Measurements from ENCODE around the gene CCDC85A.

CCDC85A gene

GRCh38 chr2:56244506-56244905 lies 60.7 kb downstream of the CCDC85A start:
- FAIRE-seq = no peak

GRCh38 chr2:56244911-56245530 lies 61.2 kb downstream of the CCDC85A start:
- FAIRE-seq = no peak

GRCh38 chr2:56248965-56249742 lies 65.4 kb downstream of the CCDC85A start:
- FAIRE-seq = no peak

GRCh38 chr2:56250153-56250729 lies 66.5 kb downstream of the CCDC85A start:
- FAIRE-seq = no peak

GRCh38 chr2:56260415-56260814 lies 76.6 kb downstream of the CCDC85A start:
- no peak for FAIRE-seq

- FAIRE-seq = no peak
These were observed 78.5 kb downstream of the CCDC85A start for GRCh38 chr2:56262241-56262640.

GRCh38 chr2:56263876-56264275 lies 80.1 kb downstream of the CCDC85A start:
- FAIRE-seq = no peak

GRCh38 chr2:56266761-56267414 lies 83.1 kb downstream of the CCDC85A start:
- FAIRE-seq = no peak

- FAIRE-seq = no peak
These were observed 83.6 kb downstream of the CCDC85A start for GRCh38 chr2:56267415-56267788.

- FAIRE-seq = no peak
These were observed 85.1 kb downstream of the CCDC85A start for GRCh38 chr2:56268856-56269255.

GRCh38 chr2:56271275-56271674 lies 87.5 kb downstream of the CCDC85A start:
- FAIRE-seq = no peak

GRCh38 chr2:56285224-56285623 lies 101.4 kb downstream of the CCDC85A start:
- FAIRE-seq = peak; percentile 96

- no peak for FAIRE-seq
These were observed 103.1 kb downstream of the CCDC85A start for GRCh38 chr2:56286936-56287335.

GRCh38 chr2:56287508-56287907 lies 103.7 kb downstream of the CCDC85A start:
- FAIRE-seq = no peak

GRCh38 chr2:56287974-56288373 lies 104.2 kb downstream of the CCDC85A start:
- FAIRE-seq = no peak

GRCh38 chr2:56288838-56289580 lies 105.2 kb downstream of the CCDC85A start:
- FAIRE-seq = no peak

GRCh38 chr2:56291711-56292110 lies 107.9 kb downstream of the CCDC85A start:
- no peak for FAIRE-seq

GRCh38 chr2:56292951-56293350 lies 109.2 kb downstream of the CCDC85A start:
- no peak for FAIRE-seq

GRCh38 chr2:56295666-56296065 lies 111.9 kb downstream of the CCDC85A start:
- FAIRE-seq = no peak

- FAIRE-seq = no peak
These were observed 113.9 kb downstream of the CCDC85A start for GRCh38 chr2:56297671-56298070.

- FAIRE-seq = no peak
These were observed 115.4 kb downstream of the CCDC85A start for GRCh38 chr2:56299171-56299691.

GRCh38 chr2:56309626-56310170 lies 125.9 kb downstream of the CCDC85A start:
- no peak for FAIRE-seq
